HepG2 (cell line): ENCODE measurements around the gene CPNE4. TPM values are rescaled to one million over a fixed set of nuclear protein-coding genes. Genes with fewer than 3 reads are reported as not detected.

Experiments used
- DNMT3B ChIP-seq: conservative IDR thresholded peaks from 2 replicates; pipeline ENCODE4 v1.6.1; 2016; ENCODE audit warnings: missing biosample characterization, control low read depth
- DPF2 ChIP-seq: sonication (generic); formaldehyde crosslinking; IDR thresholded peaks from 2 replicates; pipeline ENCODE4 v1.4.0; 2020; ENCODE audit warnings: mild to moderate bottlenecking, low read depth, missing genetic modification reagents, borderline replicate concordance
- GFI1 ChIP-seq: sonication (generic); formaldehyde crosslinking; IDR thresholded peaks from 2 replicates; pipeline ENCODE4 v1.5.0; 2020; ENCODE audit warnings: missing genetic modification reagents, mild to moderate bottlenecking, borderline replicate concordance
- HMGXB4 ChIP-seq, 2 experiments: sonication (generic) in 1 of 2; formaldehyde crosslinking in 1 of 2; IDR thresholded peaks; 2 replicates each; pipeline versions ENCODE4 v1.4.0 to v1.6.1; 2018 to 2020; ENCODE audit warnings: missing genetic modification reagents in 2 of 2, borderline replicate concordance in 1 of 2, low read depth in 1 of 2, mild to moderate bottlenecking in 1 of 2, missing biosample characterization in 1 of 2
- IRX3 ChIP-seq: sonication (generic); formaldehyde crosslinking; IDR thresholded peaks from 2 replicates; pipeline ENCODE4 v1.8.1; 2023; ENCODE audit warnings: mild to moderate bottlenecking, low read depth, missing genetic modification reagents, borderline replicate concordance
- ISL2 ChIP-seq: sonication (generic); formaldehyde crosslinking; IDR thresholded peaks from 2 replicates; pipeline ENCODE4 v1.5.0; 2020; ENCODE audit warnings: missing genetic modification reagents
- KDM6A ChIP-seq: IDR thresholded peaks from 2 replicates; pipeline ENCODE4 v1.6.1; 2016; ENCODE audit warnings: low read depth
- KLF11 ChIP-seq: IDR thresholded peaks from 2 replicates; pipeline ENCODE4 v1.6.1; 2016; ENCODE audit warnings: missing compliant biosample characterization
- MYNN ChIP-seq: sonication (generic); formaldehyde crosslinking; IDR thresholded peaks from 2 replicates; pipeline ENCODE4 v1.4.0; 2020; ENCODE audit warnings: mild to moderate bottlenecking, low read depth, missing genetic modification reagents
- PATZ1 ChIP-seq: sonication (generic); formaldehyde crosslinking; IDR thresholded peaks from 2 replicates; pipeline ENCODE4 v1.4.0; 2020; ENCODE audit warnings: missing genetic modification reagents
- RBFOX2 ChIP-seq: fragments of 200-400 bp; formaldehyde crosslinking; IDR thresholded peaks from 2 replicates; pipeline ENCODE4 v1.6.1; 2017; ENCODE audit warnings: low read depth, mild to moderate bottlenecking, low read length
- ZFY ChIP-seq: sonication (generic); formaldehyde crosslinking; IDR thresholded peaks from 2 replicates; pipeline ENCODE4 v1.4.0; 2020; ENCODE audit warnings: missing genetic modification reagents
- ZNF329 ChIP-seq: sonication (generic); formaldehyde crosslinking; IDR thresholded peaks from 2 replicates; pipeline ENCODE4 v1.9.0; 2021; ENCODE audit warnings: low read depth, mild to moderate bottlenecking, missing genetic modification reagents
- ZNF598 ChIP-seq: sonication (generic); formaldehyde crosslinking; IDR thresholded peaks from 2 replicates; pipeline ENCODE4 v1.5.1; 2020; ENCODE audit warnings: mild to moderate bottlenecking, missing genetic modification reagents, borderline replicate concordance
- ZNF782 ChIP-seq: sonication (generic); formaldehyde crosslinking; IDR thresholded peaks from 2 replicates; pipeline ENCODE4 v1.4.0; 2020; ENCODE audit warnings: missing genetic modification reagents, mild to moderate bottlenecking, borderline replicate concordance
- ZSCAN31 ChIP-seq: sonication (generic); formaldehyde crosslinking; IDR thresholded peaks from 2 replicates; pipeline ENCODE4 v1.5.0; 2020; ENCODE audit warnings: low read depth, mild to moderate bottlenecking, missing genetic modification reagents
- polyA plus RNA-seq, 8 experiments: library from polyadenylated mRNA; depleted of rRNA in 3 of 8; stranded (reverse) in 7 of 8; unstranded in 1 of 8; fragments of >200 nt; fragmentation: Illumina TruSeq in 4 of 8; extraction: Trizol in 4 of 8; gene quantifications; 2 replicates each; pipeline versions ENCODE4 v1.2.1 to v1.2.3, GENCODE V29; 2011 to 2016; ENCODE audit warnings: low read depth in 4 of 8, missing spikeins in 1 of 8, mixed read lengths in 1 of 8; ENCODE audit not compliant: insufficient read depth in 1 of 8
- total RNA-seq, 5 experiments: library from RNA; depleted of rRNA; stranded (reverse); fragments of >200 nt; fragmentation: Illumina TruSeq; extraction: Trizol; gene quantifications; 2 replicates each; pipeline ENCODE4 v1.2.3, GENCODE V29; 2016; ENCODE audit warnings: low read depth in 1 of 5
- TF ChIP-seq, protein P1 (sequence below): sonication (generic); formaldehyde crosslinking; IDR thresholded peaks from 2 replicates; pipeline ENCODE4 v1.5.1; 2020; ENCODE audit warnings: missing genetic modification reagents, mild to moderate bottlenecking, borderline replicate concordance
- TF ChIP-seq, protein P2 (sequence below): sonication (generic); formaldehyde crosslinking; IDR thresholded peaks from 2 replicates; pipeline ENCODE4 v1.8.1; 2023; ENCODE audit warnings: mild to moderate bottlenecking, moderate library complexity, missing genetic modification reagents
- TF ChIP-seq, protein P3 (sequence below): IDR thresholded peaks from 2 replicates; pipeline ENCODE4 v1.6.1; 2016; ENCODE audit warnings: mild to moderate bottlenecking
- TF ChIP-seq, protein P4 (sequence below): IDR thresholded peaks from 2 replicates; pipeline ENCODE4 v1.6.1; 2016; ENCODE audit warnings: mild to moderate bottlenecking, missing biosample characterization, missing genetic modification reagents

Gene CPNE4
- total and polyA plus RNA-seq, 2 of the 13 experiments (the other 11 are each of a cell fraction or from before 2014, with no cell fraction given), result not detected

DNA sequence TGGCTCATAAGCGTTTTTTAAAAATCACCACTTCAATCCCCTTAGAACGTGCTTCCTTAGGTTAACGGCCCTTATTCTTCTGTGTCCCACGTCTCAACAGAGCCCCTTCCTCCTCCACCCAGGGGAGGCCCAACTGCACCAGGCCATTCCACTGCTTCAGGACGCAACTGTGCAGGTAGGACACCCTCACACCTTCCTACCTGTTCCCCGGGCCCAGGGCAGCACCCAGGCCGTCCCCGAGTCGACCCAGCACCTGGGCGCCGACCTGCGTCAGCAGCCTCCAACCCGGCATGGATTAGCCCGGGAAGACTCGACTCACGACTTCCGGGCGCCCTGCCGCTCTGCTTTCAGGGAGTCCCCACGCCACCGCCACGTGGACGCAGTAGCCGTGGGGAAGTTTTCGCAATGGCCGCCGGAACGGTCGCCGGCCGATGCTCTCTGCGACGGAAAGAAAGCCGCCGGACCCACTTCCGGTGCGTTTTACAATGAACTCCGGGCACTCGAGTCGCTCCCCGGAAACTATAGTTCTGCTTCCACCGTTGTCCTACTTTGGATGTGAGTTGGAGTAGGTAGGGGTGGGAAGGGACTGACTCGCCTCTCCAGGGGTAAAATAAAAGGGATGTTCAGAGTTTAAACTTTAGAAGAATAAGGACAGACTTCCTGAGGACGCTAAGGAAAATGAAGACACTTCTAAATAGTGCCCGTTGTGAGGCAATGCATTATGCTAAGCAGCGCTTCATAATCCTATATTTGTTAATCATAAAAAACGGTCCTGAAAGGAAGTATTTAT, 532.1 kb downstream of the CPNE4 start, which contains the start of gene MRPL3 (continued):
- TF ChIP-seq HMGXB4 (CRISPR knock-in tag; IDR thresholded peaks at IDR 0.05; ENCODE audit: borderline replicate concordance in 1 of 2, low read depth in 1 of 2), result peak; percentile 89 to 90
- TF ChIP-seq KLF11 (CRISPR knock-in tag), result peak; percentile 60; the same call in 1 of the 2 replicates
- TF ChIP-seq, protein P1, sequence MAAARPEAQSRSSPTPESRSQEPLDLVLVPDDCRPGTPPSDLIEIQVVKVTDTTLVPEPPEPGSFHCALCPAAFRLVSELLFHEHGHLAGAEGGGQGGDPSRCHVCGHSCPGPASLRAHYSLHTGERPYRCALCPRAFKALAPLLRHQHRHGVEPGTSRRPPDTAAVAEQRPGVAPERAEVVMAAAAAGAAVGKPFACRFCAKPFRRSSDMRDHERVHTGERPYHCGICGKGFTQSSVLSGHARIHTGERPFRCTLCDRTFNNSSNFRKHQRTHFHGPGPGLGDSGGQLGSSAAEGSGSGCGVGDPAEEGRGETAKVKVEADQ (CRISPR knock-in tag), result peak; percentile 76; the same call in 1 of the 2 replicates
- peak; percentile 94 for TF ChIP-seq RBFOX2
- no peak; the same call in 1 of the 2 replicates for TF ChIP-seq GFI1 (CRISPR knock-in tag)
- peak; percentile 99 for TF ChIP-seq IRX3 (CRISPR knock-in tag)
- peak; percentile 62; the same call in 1 of the 2 replicates for TF ChIP-seq MYNN (CRISPR knock-in tag)
- TF ChIP-seq DPF2 (CRISPR knock-in tag), result no peak
- peak; percentile 73; the same call in 1 of the 2 replicates for TF ChIP-seq ZNF782 (CRISPR knock-in tag)
- TF ChIP-seq KDM6A (CRISPR knock-in tag), result no peak
- TF ChIP-seq, protein P2, sequence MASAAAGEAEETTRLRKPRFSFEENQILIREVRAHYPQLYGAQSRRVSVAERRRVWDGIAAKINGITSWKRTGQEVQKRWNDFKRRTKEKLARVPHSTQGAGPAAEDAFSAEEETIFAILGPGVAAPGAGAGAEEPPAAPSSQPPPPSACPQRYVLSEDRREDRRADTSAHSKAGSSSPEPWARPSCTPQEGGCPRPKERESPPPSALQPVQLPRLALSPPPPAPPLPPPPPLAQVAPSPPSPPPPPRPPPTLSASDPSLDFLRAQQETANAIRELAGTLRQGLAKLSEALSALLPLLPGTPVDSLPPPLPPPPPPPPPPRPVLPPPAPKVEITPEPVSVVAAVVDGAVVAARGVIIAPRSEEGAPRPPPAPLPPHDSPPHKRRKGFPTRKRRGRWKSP, result peak; percentile 86
- TF ChIP-seq, protein P3, sequence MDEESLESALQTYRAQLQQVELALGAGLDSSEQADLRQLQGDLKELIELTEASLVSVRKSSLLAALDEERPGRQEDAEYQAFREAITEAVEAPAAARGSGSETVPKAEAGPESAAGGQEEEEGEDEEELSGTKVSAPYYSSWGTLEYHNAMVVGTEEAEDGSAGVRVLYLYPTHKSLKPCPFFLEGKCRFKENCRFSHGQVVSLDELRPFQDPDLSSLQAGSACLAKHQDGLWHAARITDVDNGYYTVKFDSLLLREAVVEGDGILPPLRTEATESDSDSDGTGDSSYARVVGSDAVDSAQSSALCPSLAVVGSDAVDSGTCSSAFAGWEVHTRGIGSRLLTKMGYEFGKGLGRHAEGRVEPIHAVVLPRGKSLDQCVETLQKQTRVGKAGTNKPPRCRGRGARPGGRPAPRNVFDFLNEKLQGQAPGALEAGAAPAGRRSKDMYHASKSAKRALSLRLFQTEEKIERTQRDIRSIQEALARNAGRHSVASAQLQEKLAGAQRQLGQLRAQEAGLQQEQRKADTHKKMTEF (CRISPR knock-in tag), result peak; percentile 97
- TF ChIP-seq ISL2 (CRISPR knock-in tag), result peak; percentile 85
- peak; percentile 59 for TF ChIP-seq PATZ1 (CRISPR knock-in tag)
- TF ChIP-seq DNMT3B (CRISPR knock-in tag), result peak; percentile 79; the same call in 1 of the 2 replicates
- TF ChIP-seq, protein P4, sequence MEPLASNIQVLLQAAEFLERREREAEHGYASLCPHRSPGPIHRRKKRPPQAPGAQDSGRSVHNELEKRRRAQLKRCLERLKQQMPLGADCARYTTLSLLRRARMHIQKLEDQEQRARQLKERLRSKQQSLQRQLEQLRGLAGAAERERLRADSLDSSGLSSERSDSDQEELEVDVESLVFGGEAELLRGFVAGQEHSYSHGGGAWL (CRISPR knock-in tag), result peak; percentile 99
- peak; percentile 97 for TF ChIP-seq ZFY
- TF ChIP-seq ZNF598 (CRISPR knock-in tag), result peak; percentile 81; the same call in 1 of the 2 replicates
- TF ChIP-seq ZSCAN31 (CRISPR knock-in tag), result peak; percentile 99
- peak; percentile 92 for TF ChIP-seq ZNF329 (CRISPR knock-in tag)
